ENCODE data around the gene SMIM38. TPM values are rescaled to one million over a fixed set of nuclear protein-coding genes. Genes with fewer than 3 reads are reported as not detected.

The SMIM38 gene
- total RNA-seq, 1 experiment from 2014 or later, result 0.09 TPM

- WGBS (ENCODE audit: extremely low coverage, insufficient read length, low lambda C conversion rate), result no CpG with 5 or more reads among the region's 7 CpGs
These were observed 46.1 kb downstream of the SMIM38 start for GRCh38 chr11:69201764-69202370.

More at GRCh38 chr11:69201764-69202370, 46.1 kb downstream of the SMIM38 start:
- Histone ChIP-seq H4K91ac (ENCODE audit: insufficient read length, low read depth, low read length) (no peak overlapping the region), H2AFZ (ENCODE audit: low read length) (no peak overlapping the region), H3K4me1 (ENCODE audit: insufficient read depth, low read length) (no peaks in the 10 kb centered on the region), H4K5ac (ENCODE audit: insufficient read length, low read depth, low read length) (no peak overlapping the region), H3K4ac (ENCODE audit: low read depth, low read length) (no peak overlapping the region), H2BK5ac (ENCODE audit: insufficient read length, low read length) (no peak overlapping the region), H3K4me2 (ENCODE audit: insufficient read depth, insufficient read length, low read length) (no peak overlapping the region), H3K79me1 (ENCODE audit: insufficient read depth, low read depth, low read length, poor library complexity, severe bottlenecking) (no peaks in the 10 kb centered on the region), H2BK20ac (ENCODE audit: low read depth, low read length, poor library complexity, severe bottlenecking) (no peak overlapping the region), H3T11ph (ENCODE audit: low read length) (no peak overlapping the region), H3K23me2 (ENCODE audit: insufficient read length, low read depth, low read length, poor library complexity, severe bottlenecking) (no peaks in the 10 kb centered on the region), H3K27ac (ENCODE audit: insufficient read length, low read depth, low read length) (no peak overlapping the region), H3K79me2 (ENCODE audit: insufficient read depth, low read length) (no peaks in the 10 kb centered on the region), H3K9ac (ENCODE audit: extremely low read depth, insufficient read length, low read length) (no peak overlapping the region), H2BK12ac (ENCODE audit: insufficient read length, low read depth, low read length) (no peak overlapping the region), H3K18ac (ENCODE audit: insufficient read length, low read depth, low read length) (no peak overlapping the region), H4K20me1 (ENCODE audit: control insufficient read depth, insufficient read depth, insufficient read length) (no peaks in the 10 kb centered on the region), H3K23ac (ENCODE audit: insufficient read length, low read depth, low read length) (no peak overlapping the region), H2BK15ac (ENCODE audit: low read depth, low read length) (no peak overlapping the region), H3K9me3 (ENCODE audit: control insufficient read depth, low read depth, low read length) (no peaks in the 10 kb centered on the region), H3K56ac (ENCODE audit: insufficient read length, low read depth, low read length) (no peak overlapping the region), H2BK120ac (ENCODE audit: low read depth, low read length, poor library complexity, severe bottlenecking) (no peak overlapping the region), H3K14ac (ENCODE audit: insufficient read depth, low read length) (peak overlapping the region; percentile 25), H4K8ac (replicated peaks; ENCODE audit: insufficient read length, low read depth, low read length) (no peak overlapping the region), H2AK5ac (ENCODE audit: insufficient read length, low read length) (no peak overlapping the region), H3K27me3 (ENCODE audit: insufficient read depth, low read length) (no peaks in the 10 kb centered on the region)
- Mint-ChIP-seq H3K4me3 (no peak overlapping the region), H3K9me3 (peaks cover 0 to 2% of the 10 kb centered on the region in 2 experiments; a peak in 2 of 5 replicates), H3K4me1 (peaks cover 8 to 11% of the 10 kb centered on the region in 2 experiments; a peak in 3 of 4 replicates), H3K36me3 (ENCODE audit: insufficient read depth in 1 of 3, low read depth in 3 of 3) (no peaks in the 10 kb centered on the region), H3K27me3 (ENCODE audit: low read depth) (peaks cover 3% of the 10 kb centered on the region), H3K27ac (no peak overlapping the region; a peak in 1 of 7 replicates)
- TF ChIP-seq, protein P1, sequence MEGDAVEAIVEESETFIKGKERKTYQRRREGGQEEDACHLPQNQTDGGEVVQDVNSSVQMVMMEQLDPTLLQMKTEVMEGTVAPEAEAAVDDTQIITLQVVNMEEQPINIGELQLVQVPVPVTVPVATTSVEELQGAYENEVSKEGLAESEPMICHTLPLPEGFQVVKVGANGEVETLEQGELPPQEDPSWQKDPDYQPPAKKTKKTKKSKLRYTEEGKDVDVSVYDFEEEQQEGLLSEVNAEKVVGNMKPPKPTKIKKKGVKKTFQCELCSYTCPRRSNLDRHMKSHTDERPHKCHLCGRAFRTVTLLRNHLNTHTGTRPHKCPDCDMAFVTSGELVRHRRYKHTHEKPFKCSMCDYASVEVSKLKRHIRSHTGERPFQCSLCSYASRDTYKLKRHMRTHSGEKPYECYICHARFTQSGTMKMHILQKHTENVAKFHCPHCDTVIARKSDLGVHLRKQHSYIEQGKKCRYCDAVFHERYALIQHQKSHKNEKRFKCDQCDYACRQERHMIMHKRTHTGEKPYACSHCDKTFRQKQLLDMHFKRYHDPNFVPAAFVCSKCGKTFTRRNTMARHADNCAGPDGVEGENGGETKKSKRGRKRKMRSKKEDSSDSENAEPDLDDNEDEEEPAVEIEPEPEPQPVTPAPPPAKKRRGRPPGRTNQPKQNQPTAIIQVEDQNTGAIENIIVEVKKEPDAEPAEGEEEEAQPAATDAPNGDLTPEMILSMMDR (conservative IDR thresholded peaks at IDR 0.05), result no peak
- no peak for DNase-seq

Measured in H9 (cell line).